ENCODE measurements around the gene EID2. TPM values are rescaled to one million over a fixed set of nuclear protein-coding genes. Genes with fewer than 3 reads are reported as not detected.

EID2 gene
- total RNA-seq, 1 experiment from 2014 or later, result 14.6 TPM

- H3K36me3 ChIP-seq (ENCODE audit: low read depth), result no peaks in the 10 kb centered on the region
- no peak for TF ChIP-seq EZH2 (IDR thresholded peaks at IDR 0.05; ENCODE audit: low read depth)
- no peaks in the 10 kb centered on the region for H4K20me1 ChIP-seq (ENCODE audit: insufficient read depth)
- peaks cover 8% of the 10 kb centered on the region; the same call in 1 of the 2 replicates for H3F3A ChIP-seq (ENCODE audit: insufficient read depth, low read depth)
- no peaks in the 10 kb centered on the region for H3K9me2 ChIP-seq (ENCODE audit: insufficient read depth)
- H2AFZ ChIP-seq, result no peak overlapping the region
- H3K27ac ChIP-seq, result no peak overlapping the region
- DNase-seq, result no peak
- H3K4me2 ChIP-seq, result no peak overlapping the region
- no TSS peak for BruUV-seq (replicated peaks)
- no peak overlapping the region for H3K4me3 ChIP-seq
- intact Hi-C loops (cut with micrococcal nuclease; ENCODE audit: unreplicated experiment), result no loop called here
- H3K27me3 ChIP-seq (ENCODE audit: insufficient read depth, low read depth), result peaks cover 59% of the 10 kb centered on the region
- no peaks in the 10 kb centered on the region for H3K4me1 ChIP-seq (replicated peaks; ENCODE audit: insufficient read depth)
- ChIA-PET POLR2A (ENCODE audit: unreplicated experiment) (no interaction called here), CTCF (no interaction called here)
- H3K9me3 ChIP-seq (ENCODE audit: insufficient read depth, low read depth), result no peaks in the 10 kb centered on the region
- no peaks in the 10 kb centered on the region for H3K79me2 ChIP-seq (ENCODE audit: low read depth)
These were observed 38.6 kb downstream of the EID2 start for GRCh38 chr19:39501340-39501739.

DNA sequence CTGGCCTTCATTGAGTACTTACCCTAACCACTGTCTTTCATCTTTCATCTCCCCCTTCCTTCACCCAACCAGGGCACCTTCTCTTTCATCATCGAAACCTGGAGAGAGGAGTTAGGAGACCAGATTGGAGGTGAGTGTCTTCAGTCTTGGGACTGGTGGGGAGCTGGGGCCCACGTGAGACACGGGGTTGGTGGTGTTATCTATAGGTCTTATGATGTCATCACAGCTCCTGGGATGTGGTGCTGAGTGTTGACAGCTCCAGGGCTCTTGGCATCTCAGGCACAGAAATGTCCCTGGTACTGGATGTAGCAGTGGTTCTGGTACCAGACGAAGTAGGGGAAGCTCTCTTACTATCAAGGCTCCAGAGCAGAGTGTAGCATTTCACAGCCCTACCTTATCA, 39.4 kb downstream of the EID2 start:
- Histone ChIP-seq H3K9me3 (ENCODE audit: insufficient read depth, low read depth) (no peaks in the 10 kb centered on the region), H3K4me1 (replicated peaks; ENCODE audit: insufficient read depth) (no peaks in the 10 kb centered on the region), H3K9me2 (ENCODE audit: insufficient read depth) (no peaks in the 10 kb centered on the region), H3K4me3 (no peak overlapping the region), H4K20me1 (ENCODE audit: insufficient read depth) (no peaks in the 10 kb centered on the region), H3K4me2 (no peak overlapping the region), H3K79me2 (ENCODE audit: low read depth) (no peaks in the 10 kb centered on the region), H2AFZ (no peak overlapping the region), H3F3A (ENCODE audit: insufficient read depth, low read depth) (peaks cover 6% of the 10 kb centered on the region; the same call in 1 of the 2 replicates), H3K27me3 (ENCODE audit: insufficient read depth, low read depth) (peaks cover 55% of the 10 kb centered on the region), H3K36me3 (ENCODE audit: low read depth) (no peaks in the 10 kb centered on the region), H3K27ac (no peak overlapping the region)
- BruUV-seq (replicated peaks), result no TSS peak
- ChIA-PET POLR2A (ENCODE audit: unreplicated experiment) (interaction anchor here (0.6 kb wide), 1 partner anchor 86 kb away, joined by 6 read pairs; no protein-coding TSS in a partner anchor), CTCF (no interaction called here)
- intact Hi-C loops (cut with micrococcal nuclease; ENCODE audit: unreplicated experiment), result no loop called here
- TF ChIP-seq EZH2 (IDR thresholded peaks at IDR 0.05; ENCODE audit: low read depth) (no peak), CTCF (conservative IDR thresholded peaks at IDR 0.05) (no peak)
- DNase-seq, result no peak

GRCh38 chr19:39499932-39500331, 40.0 kb downstream of the EID2 start:
- Histone ChIP-seq H4K20me1 (ENCODE audit: insufficient read depth) (no peaks in the 10 kb centered on the region), H3K9me2 (ENCODE audit: insufficient read depth) (no peaks in the 10 kb centered on the region), H3K27me3 (ENCODE audit: insufficient read depth, low read depth) (peaks cover 54% of the 10 kb centered on the region), H3K36me3 (ENCODE audit: low read depth) (no peaks in the 10 kb centered on the region), H3K27ac (no peak overlapping the region), H3K9me3 (ENCODE audit: insufficient read depth, low read depth) (no peaks in the 10 kb centered on the region), H3F3A (ENCODE audit: insufficient read depth, low read depth) (0 out of 2 replicates have a peak, but pooled peaks cover 3% of the 10 kb centered on the region), H3K4me3 (no peak overlapping the region), H3K4me1 (replicated peaks; ENCODE audit: insufficient read depth) (no peaks in the 10 kb centered on the region), H3K79me2 (ENCODE audit: low read depth) (no peaks in the 10 kb centered on the region), H3K4me2 (no peak overlapping the region), H2AFZ (no peak overlapping the region)
- no peak for DNase-seq
- TF ChIP-seq EZH2 (IDR thresholded peaks at IDR 0.05; ENCODE audit: low read depth) (no peak), CTCF (conservative IDR thresholded peaks at IDR 0.05) (no peak)
- intact Hi-C loops (cut with micrococcal nuclease; ENCODE audit: unreplicated experiment), result loop anchor here (2.0 kb wide), 1 partner anchor 31 kb away; no protein-coding TSS in a partner anchor
- CTCF ChIA-PET, result no interaction called here
- POLR2A ChIA-PET (ENCODE audit: unreplicated experiment), result no interaction called here
- BruUV-seq (replicated peaks), result no TSS peak
